Activated gamma-delta T cell treated with Interleukin-2 at 50 U/mL for 16 hours (primary cell): Measurements from ENCODE around the gene MAGEA3.

Experiments used
- DNase-seq: peaks from one replicate; pipeline ENCODE4 v3.0.0-alpha.2; 2020

Gene MAGEA3

DNA sequence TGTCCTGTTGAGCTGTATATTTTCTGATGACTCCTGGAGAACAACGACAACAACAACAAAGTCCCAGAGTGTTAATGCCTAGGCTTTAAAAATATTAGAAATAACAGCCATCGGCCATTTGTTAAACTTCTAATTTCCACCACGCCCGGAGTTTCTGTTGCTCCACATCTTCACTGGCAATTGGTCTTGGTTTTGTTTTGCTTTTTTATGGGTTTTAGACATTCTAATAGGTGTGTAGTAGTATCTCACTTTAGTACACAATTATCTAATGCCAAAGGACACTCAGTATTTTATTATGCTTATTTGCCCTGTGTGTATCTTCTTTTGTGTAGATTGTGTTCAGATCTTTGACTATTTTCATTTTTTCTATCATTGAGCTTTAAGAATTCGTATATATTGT, 40.0 kb downstream of the MAGEA3 start:
- DNase-seq, result no peak
